Measurements from ENCODE around the gene DMC1. TPM values are rescaled to one million over a fixed set of nuclear protein-coding genes. Genes with fewer than 3 reads are reported as not detected.

The DMC1 gene
- total and polyA plus RNA-seq, 9 of the 15 experiments (the other 6 are each of a cell fraction or from before 2014, with no cell fraction given): 5.5 to 55.5 (median 9.8) TPM

- peak overlapping the region; percentile 75 for H2AFZ ChIP-seq (ENCODE audit: low read depth, low read length)
- no peak for ATAC-seq
- intact Hi-C loops (cut with micrococcal nuclease): loop anchor here (5.0 kb wide), 1 partner anchor 62 kb away; the partner anchor contains the start of gene DMC1
- WGBS (ENCODE audit: insufficient coverage, low coverage, missing lambda C conversion rate): 36% methylated on average over 4 of the region's 5 CpGs
- H3K9ac ChIP-seq (ENCODE audit: insufficient read depth in 1 of 2, low read depth in 2 of 2, low read length in 2 of 2): peak overlapping the region in 1 of 2 experiments; percentile 8; a peak in 1 of 4 replicates
- H3K9me1 ChIP-seq (ENCODE audit: control insufficient read depth, insufficient read depth, low read length): no peaks in the 10 kb centered on the region
- H3K27me3 ChIP-seq (ENCODE audit: control insufficient read depth in 2 of 2, insufficient read depth in 2 of 2, low read length in 2 of 2): no peaks in the 10 kb centered on the region
- H3K27ac ChIP-seq (ENCODE audit: extremely low read depth, low read depth, low read length): peak overlapping the region; percentile 21; the same call in 1 of the 3 replicates
- no peaks in the 10 kb centered on the region for H4K20me1 ChIP-seq (replicated peaks; ENCODE audit: control insufficient read depth, insufficient read depth, low read length)
- no peak for FAIRE-seq
- ChIA-PET POLR2A (interaction anchor here (0.6 to 3.4 kb wide), 5 partner anchors 8 to 304 kb away, joined by 3 to 12 read pairs (median 3); no protein-coding TSS in a partner anchor), CTCF (ENCODE audit: low intra/inter-chr PET ratio) (no interaction called here)
- H3K36me3 ChIP-seq (ENCODE audit: control insufficient read depth, insufficient read depth, low read length): no peaks in the 10 kb centered on the region
- H3K9me3 ChIP-seq (replicated peaks; ENCODE audit: control insufficient read depth, insufficient read depth, low read depth, low read length): no peaks in the 10 kb centered on the region
- H3K79me2 ChIP-seq (ENCODE audit: control insufficient read depth, insufficient read depth, low read length): peaks cover 6% of the 10 kb centered on the region
- peaks cover 32 to 35% of the 10 kb centered on the region in 2 experiments; a peak in 4 of 5 replicates for H3K4me1 ChIP-seq (replicated peaks in 1 of 2; ENCODE audit: control insufficient read depth in 2 of 2, insufficient read depth in 2 of 2, low read length in 2 of 2)
- in situ Hi-C loops (cut with MboI): no loop called here
- no peak for DNase-seq (ENCODE audit: extremely low read depth in 1 of 4, low spot score in 3 of 4)
- no TSS peak for BruUV-seq (replicated peaks)
- H3K4me3 ChIP-seq: no peak overlapping the region
- H3K4me2 ChIP-seq (ENCODE audit: insufficient read depth, low read length): no peak overlapping the region
- TF ChIP-seq ILK (tag; IDR thresholded peaks at IDR 0.05; ENCODE audit: borderline replicate concordance, low read depth) (no peak), POLR2B (IDR thresholded peaks at IDR 0.05; ENCODE audit: low read depth, partially characterized antibody) (no peak), ATF1 (CRISPR knock-in tag; IDR thresholded peaks at IDR 0.05) (no peak), ATF1 (tag; IDR thresholded peaks at IDR 0.05) (no peak), ZNF212 (CRISPR knock-in tag; IDR thresholded peaks at IDR 0.05) (no peak), ZNF79 (CRISPR knock-in tag; IDR thresholded peaks at IDR 0.05; ENCODE audit: low read depth) (no peak), ZNF780A (CRISPR knock-in tag; IDR thresholded peaks at IDR 0.05) (no peak), SETDB1 (IDR thresholded peaks at IDR 0.05; ENCODE audit: low read length) (no peak), TBL1XR1 (IDR thresholded peaks at IDR 0.05; ENCODE audit: low read length in 2 of 2) (no peak), XRCC5 (IDR thresholded peaks at IDR 0.05; ENCODE audit: low read depth, low read length) (no peak), NRF1 (conservative IDR thresholded peaks at IDR 0.05 in 1 of 2, IDR thresholded peaks at IDR 0.05 in 1 of 2) (0 out of 4 replicates have a peak, but pooled peaks of 1 of the 2 experiments have one; percentile 25), CC2D1A (IDR thresholded peaks at IDR 0.05) (no peak), ZNF77 (CRISPR knock-in tag; IDR thresholded peaks at IDR 0.05) (no peak), CBFA2T2 (conservative IDR thresholded peaks at IDR 0.05) (no peak), ZBTB1 (CRISPR knock-in tag; IDR thresholded peaks at IDR 0.05; ENCODE audit: borderline replicate concordance, low read depth) (no peak), AFF4 (CRISPR knock-in tag; IDR thresholded peaks at IDR 0.05) (no peak), CEBPG (CRISPR knock-in tag; IDR thresholded peaks at IDR 0.05) (no peak), CEBPG (tag; conservative IDR thresholded peaks at IDR 0.05 in 1 of 2, IDR thresholded peaks at IDR 0.05 in 1 of 2) (no peak), MYNN (IDR thresholded peaks at IDR 0.05) (peak; percentile 83), MYNN (CRISPR knock-in tag; IDR thresholded peaks at IDR 0.05) (no peak), ZNF583 (CRISPR knock-in tag; IDR thresholded peaks at IDR 0.05) (no peak)
Observed at GRCh38 chr22:38510416-38510970, 59.5 kb downstream of the DMC1 start.

All from K562 (cell line).